ENCODE data around the gene RLBP1. TPM values are rescaled to one million over a fixed set of nuclear protein-coding genes. Genes with fewer than 3 reads are reported as not detected.

The RLBP1 gene
- total and polyA plus RNA-seq, 2 of the 13 experiments (the other 11 are each of a cell fraction or from before 2014, with no cell fraction given) = 0.07 TPM; not detected in 1

DNA sequence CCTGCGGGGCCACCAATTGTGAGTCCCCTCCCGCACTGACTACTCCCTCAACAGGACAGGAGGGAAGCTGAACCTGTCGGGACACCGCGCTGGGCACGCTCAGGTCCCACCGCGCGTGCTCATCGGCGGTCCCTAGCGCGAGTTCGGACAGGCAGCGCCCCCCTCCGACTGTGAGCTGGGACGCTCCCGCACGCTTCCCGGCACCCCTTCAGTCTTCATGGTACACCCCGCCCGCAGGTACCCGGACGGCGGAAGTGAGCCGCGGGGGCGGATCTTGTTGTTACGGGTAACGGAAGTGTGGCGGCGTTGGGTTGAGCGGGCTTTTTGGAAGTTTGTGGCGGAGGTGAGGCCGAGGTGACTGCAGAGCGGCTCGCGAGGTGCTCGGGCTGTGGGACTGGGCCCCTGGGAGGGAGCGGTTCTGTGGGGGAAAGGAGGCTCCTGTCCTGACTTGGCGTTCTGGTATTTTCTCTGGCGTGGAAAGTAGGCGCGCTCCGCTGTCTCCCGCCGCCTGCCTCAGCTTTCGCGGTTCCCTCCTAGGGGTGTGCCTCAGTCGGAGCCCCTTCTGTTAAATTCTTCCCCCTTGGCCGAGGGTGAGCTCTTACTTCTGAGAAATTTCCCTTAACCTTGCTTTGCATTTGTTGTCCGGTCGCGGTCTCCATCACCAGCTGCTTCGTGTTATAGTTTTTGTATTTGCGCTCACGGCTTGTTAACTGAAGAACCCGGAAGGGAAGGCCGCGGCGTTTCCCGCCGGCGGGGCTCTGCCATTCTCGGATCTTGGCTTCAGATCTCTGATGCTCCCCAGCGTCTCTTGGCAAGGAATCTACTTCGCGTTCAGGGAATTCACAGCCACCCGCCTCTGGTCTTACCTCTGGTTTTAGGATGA lies 22.6 kb upstream of the RLBP1 start, which contains the start of gene FANCI (continued):
- TF ChIP-seq, protein P1, sequence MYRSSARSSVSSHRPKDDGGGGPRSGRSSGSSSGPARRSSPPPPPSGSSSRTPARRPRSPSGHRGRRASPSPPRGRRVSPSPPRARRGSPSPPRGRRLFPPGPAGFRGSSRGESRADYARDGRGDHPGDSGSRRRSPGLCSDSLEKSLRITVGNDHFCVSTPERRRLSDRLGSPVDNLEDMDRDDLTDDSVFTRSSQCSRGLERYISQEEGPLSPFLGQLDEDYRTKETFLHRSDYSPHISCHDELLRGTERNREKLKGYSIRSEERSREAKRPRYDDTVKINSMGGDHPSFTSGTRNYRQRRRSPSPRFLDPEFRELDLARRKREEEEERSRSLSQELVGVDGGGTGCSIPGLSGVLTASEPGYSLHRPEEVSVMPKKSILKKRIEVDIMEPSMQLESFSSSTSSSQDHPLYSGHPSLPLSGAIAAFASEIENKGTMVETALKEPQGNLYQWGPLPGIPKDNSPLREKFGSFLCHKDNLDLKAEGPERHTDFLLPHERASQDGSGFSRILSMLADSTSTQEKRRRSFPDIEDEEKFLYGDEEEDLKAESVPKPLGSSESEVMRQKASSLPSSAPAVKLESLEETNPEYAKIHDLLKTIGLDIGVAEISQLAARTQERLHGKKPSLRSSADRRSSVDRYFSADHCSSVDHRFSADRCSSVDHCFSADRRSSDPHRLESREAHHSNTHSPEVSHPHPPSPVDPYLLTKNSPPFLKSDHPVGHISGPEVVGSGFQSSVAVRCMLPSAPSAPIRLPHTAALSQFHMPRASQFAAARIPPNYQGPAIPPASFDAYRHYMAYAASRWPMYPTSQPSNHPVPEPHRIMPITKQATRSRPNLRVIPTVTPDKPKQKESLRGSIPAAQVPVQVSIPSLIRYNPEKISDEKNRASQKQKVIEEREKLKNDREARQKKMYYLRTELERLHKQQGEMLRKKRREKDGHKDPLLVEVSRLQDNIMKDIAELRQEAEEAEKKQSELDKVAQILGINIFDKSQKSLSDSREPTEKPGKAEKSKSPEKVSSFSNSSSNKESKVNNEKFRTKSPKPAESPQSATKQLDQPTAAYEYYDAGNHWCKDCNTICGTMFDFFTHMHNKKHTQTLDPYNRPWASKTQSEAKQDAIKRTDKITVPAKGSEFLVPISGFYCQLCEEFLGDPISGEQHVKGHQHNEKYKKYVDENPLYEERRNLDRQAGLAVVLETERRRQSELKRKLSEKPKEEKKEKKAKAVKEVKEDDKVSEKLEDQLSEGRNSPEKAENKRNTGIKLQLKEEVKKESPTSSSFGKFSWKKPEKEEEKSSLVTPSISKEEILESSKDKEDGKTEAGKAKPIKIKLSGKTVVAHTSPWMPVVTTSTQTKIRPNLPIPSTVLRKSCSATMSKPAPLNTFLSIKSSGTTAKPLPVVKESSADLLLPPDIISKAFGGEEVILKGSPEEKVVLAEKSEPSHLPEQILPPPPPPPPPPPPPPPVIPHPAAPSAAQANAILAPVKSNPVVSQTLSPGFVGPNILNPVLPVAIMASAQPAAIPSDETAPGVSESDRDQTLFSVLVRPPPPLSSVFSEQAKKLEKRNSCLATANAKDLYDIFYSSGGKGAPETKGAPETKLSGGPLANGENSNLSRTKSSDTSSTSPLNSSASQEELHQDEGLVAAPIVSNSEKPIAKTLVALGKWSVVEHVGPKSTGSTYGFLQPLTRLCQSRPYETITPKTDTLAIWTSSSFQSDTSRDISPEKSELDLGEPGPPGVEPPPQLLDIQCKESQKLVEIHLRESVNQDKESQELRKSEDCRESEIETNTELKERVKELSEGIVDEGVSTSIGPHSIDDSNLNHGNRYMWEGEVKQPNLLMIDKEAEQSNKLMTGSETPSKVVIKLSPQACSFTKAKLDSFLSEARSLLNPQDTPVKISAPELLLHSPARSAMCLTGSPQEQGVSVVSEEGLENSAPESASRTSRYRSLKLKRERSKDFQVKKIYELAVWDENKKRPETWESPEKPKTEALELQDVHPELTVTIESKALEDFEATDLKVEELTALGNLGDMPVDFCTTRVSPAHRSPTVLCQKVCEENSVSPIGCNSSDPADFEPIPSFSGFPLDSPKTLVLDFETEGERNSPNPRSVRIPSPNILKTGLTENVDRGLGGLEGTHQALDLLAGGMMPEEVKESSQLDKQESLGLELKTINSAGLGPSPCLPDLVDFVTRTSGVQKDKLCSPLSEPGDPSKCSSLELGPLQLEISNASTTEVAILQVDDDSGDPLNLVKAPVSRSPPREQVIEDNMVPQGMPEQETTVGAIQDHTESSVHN (CRISPR knock-in tag; IDR thresholded peaks at IDR 0.05) = no peak
- TF ChIP-seq ZNF776 (CRISPR knock-in tag; IDR thresholded peaks at IDR 0.05) (peak; percentile 37; the same call in 1 of the 2 replicates), SNAI1 (CRISPR knock-in tag; IDR thresholded peaks at IDR 0.05; ENCODE audit: borderline replicate concordance) (no peak), SOX13 (IDR thresholded peaks at IDR 0.05) (0 out of 2 replicates have a peak, but pooled peaks have one; percentile 1), SOX13 (CRISPR knock-in tag; conservative IDR thresholded peaks at IDR 0.05 in 1 of 2, IDR thresholded peaks at IDR 0.05 in 1 of 2) (peak in 1 of 2 experiments; percentile 53; a peak in 2 of 4 replicates), HDAC2 (CRISPR knock-in tag; IDR thresholded peaks at IDR 0.05) (peak; percentile 63; the same call in 1 of the 2 replicates), ZNF205 (CRISPR knock-in tag; IDR thresholded peaks at IDR 0.05) (no peak), POGZ (CRISPR knock-in tag; IDR thresholded peaks at IDR 0.05) (peak; percentile 86), ZNF788 (CRISPR knock-in tag; IDR thresholded peaks at IDR 0.05; ENCODE audit: borderline replicate concordance) (peak; percentile 81; the same call in 1 of the 2 replicates), ZNF883 (CRISPR knock-in tag; IDR thresholded peaks at IDR 0.05; ENCODE audit: not compliant biosample characterization) (no peak), ZNF501 (CRISPR knock-in tag; IDR thresholded peaks at IDR 0.05) (peak; percentile 91)
- TF ChIP-seq, protein P2, sequence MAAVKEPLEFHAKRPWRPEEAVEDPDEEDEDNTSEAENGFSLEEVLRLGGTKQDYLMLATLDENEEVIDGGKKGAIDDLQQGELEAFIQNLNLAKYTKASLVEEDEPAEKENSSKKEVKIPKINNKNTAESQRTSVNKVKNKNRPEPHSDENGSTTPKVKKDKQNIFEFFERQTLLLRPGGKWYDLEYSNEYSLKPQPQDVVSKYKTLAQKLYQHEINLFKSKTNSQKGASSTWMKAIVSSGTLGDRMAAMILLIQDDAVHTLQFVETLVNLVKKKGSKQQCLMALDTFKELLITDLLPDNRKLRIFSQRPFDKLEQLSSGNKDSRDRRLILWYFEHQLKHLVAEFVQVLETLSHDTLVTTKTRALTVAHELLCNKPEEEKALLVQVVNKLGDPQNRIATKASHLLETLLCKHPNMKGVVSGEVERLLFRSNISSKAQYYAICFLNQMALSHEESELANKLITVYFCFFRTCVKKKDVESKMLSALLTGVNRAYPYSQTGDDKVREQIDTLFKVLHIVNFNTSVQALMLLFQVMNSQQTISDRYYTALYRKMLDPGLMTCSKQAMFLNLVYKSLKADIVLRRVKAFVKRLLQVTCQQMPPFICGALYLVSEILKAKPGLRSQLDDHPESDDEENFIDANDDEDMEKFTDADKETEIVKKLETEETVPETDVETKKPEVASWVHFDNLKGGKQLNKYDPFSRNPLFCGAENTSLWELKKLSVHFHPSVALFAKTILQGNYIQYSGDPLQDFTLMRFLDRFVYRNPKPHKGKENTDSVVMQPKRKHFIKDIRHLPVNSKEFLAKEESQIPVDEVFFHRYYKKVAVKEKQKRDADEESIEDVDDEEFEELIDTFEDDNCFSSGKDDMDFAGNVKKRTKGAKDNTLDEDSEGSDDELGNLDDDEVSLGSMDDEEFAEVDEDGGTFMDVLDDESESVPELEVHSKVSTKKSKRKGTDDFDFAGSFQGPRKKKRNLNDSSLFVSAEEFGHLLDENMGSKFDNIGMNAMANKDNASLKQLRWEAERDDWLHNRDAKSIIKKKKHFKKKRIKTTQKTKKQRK (IDR thresholded peaks at IDR 0.05; ENCODE audit: low read length) = no peak
- TF ChIP-seq, protein P3, sequence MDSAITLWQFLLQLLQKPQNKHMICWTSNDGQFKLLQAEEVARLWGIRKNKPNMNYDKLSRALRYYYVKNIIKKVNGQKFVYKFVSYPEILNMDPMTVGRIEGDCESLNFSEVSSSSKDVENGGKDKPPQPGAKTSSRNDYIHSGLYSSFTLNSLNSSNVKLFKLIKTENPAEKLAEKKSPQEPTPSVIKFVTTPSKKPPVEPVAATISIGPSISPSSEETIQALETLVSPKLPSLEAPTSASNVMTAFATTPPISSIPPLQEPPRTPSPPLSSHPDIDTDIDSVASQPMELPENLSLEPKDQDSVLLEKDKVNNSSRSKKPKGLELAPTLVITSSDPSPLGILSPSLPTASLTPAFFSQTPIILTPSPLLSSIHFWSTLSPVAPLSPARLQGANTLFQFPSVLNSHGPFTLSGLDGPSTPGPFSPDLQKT (CRISPR knock-in tag; IDR thresholded peaks at IDR 0.05; ENCODE audit: borderline replicate concordance) = no peak
- TF ChIP-seq, protein P4, sequence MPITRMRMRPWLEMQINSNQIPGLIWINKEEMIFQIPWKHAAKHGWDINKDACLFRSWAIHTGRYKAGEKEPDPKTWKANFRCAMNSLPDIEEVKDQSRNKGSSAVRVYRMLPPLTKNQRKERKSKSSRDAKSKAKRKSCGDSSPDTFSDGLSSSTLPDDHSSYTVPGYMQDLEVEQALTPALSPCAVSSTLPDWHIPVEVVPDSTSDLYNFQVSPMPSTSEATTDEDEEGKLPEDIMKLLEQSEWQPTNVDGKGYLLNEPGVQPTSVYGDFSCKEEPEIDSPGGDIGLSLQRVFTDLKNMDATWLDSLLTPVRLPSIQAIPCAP (CRISPR knock-in tag; IDR thresholded peaks at IDR 0.05; ENCODE audit: low read depth) = no peak

All from HepG2 (cell line).